ENCODE measurements around the gene STIL.

STIL gene

DNA sequence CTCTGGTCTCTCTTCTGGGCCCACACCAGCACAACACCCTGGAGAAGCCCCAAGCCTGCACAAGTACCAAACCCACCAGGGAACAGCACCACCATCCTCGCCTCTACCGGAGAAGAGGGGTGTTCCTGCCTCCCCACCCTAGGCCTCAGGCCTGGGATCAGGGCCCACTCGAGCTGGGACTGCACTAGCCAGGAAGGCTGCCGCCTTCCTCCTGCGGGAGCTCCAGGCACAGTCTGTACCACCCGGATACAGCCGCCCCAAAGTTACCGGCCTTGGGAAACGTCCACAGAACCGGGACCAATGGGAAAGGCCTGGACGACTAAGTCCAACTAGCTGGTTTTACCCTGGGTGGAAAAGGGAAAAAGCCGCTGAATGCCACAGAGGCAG is 85.3 kb downstream of the STIL start:
- peaks cover 26% of the 10 kb centered on the region for H3K4me1 ChIP-seq (ENCODE audit: insufficient read depth, insufficient read length)

DNA sequence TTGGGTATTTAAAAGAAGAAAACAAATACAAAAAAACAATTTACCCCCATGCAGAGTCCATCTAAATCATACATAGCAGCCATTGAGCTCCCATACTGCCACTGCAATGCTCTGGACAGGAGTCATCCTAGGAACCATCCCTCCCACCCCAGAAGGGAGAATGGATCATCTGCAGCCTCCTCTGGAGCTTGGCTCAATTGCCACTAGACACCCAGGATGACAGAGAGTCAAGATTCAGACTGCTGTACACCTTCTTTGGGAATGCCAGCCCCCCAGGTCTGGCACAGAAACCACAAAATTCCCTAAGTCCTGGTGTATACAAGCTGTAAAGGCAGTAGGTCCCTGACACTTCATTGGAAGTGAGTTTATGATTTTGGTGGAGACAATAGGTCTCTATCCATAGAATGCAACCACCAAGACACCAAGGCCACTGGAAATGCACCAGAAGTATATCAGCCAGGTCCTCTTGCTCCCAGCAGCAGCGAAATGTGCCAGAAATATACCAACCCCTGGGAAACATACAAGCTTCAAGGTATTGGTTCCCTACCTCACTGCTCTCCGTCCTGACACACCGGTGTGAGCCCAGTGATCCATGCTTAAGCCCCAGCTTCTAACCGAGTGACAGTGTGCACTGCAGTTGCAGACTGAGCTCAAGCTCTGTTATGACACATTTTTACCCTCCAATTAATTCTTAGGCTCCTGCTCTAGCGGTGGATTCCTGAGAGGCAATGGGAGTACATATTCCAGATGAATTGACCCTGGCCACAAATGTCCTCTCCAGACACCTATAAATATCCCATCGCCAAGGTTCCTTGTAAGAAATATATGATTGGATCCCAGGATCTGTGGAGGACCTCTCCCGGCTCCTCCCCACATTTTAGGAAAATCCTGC is 86.4 kb downstream of the STIL start:
- H3K4me3 ChIP-seq (ENCODE audit: insufficient read length, low read depth) = no peak overlapping the region
- H3K4me1 ChIP-seq (ENCODE audit: insufficient read depth, insufficient read length) = peaks cover 26% of the 10 kb centered on the region
- no peaks in the 10 kb centered on the region for H3K36me3 ChIP-seq (ENCODE audit: insufficient read depth, insufficient read length, low read length)
- no peak for DNase-seq (ENCODE audit: low read depth, low spot score)
- TF ChIP-seq YY1 (IDR thresholded peaks at IDR 0.05; ENCODE audit: insufficient read depth, insufficient read length) = no peak
- no peak for TF ChIP-seq ZNF274 (IDR thresholded peaks at IDR 0.05; ENCODE audit: low read depth, low read length)
- no peak for TF ChIP-seq SUZ12 (IDR thresholded peaks at IDR 0.05; ENCODE audit: extremely low read depth, insufficient read depth, insufficient read length)
- no peaks in the 10 kb centered on the region for H3K9me3 ChIP-seq (ENCODE audit: insufficient read depth, low read length)
- H3K9ac ChIP-seq (ENCODE audit: insufficient read length, low read depth) = no peak overlapping the region
- H3K27me3 ChIP-seq (ENCODE audit: insufficient read depth, insufficient read length) = peaks cover 100% of the 10 kb centered on the region

More for the DNA sequence above, 85.3 kb downstream of the STIL start:
- Histone ChIP-seq H3K9me3 (ENCODE audit: insufficient read depth, low read length) (no peaks in the 10 kb centered on the region), H3K27me3 (ENCODE audit: insufficient read depth, insufficient read length) (peaks cover 100% of the 10 kb centered on the region), H3K9ac (ENCODE audit: insufficient read length, low read depth) (peak overlapping the region; percentile 51), H3K36me3 (ENCODE audit: insufficient read depth, insufficient read length, low read length) (no peaks in the 10 kb centered on the region), H3K4me3 (ENCODE audit: insufficient read length, low read depth) (no peak overlapping the region)
- TF ChIP-seq YY1 (IDR thresholded peaks at IDR 0.05; ENCODE audit: insufficient read depth, insufficient read length) (no peak), SUZ12 (IDR thresholded peaks at IDR 0.05; ENCODE audit: extremely low read depth, insufficient read depth, insufficient read length) (no peak), ZNF274 (IDR thresholded peaks at IDR 0.05; ENCODE audit: low read depth, low read length) (no peak)
- no peak for DNase-seq (ENCODE audit: low read depth, low spot score)

DNA sequence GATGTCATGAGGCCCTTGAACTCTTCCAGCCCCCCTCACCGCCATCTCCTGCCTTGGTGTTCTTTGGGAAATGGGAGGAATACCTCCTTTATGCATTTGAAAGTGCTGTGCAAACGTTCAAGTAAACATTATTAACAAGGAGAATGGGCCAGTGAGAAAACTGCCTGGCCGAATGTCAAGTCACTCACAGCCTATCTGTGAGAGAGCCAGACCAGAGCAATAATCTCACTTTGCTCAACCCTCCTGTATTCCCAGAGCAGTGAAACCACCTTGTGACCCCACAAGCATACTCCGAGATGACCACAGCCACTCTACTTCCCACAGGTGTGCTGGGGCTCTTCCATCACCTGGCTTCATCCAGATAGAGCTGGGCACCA is 87.1 kb downstream of the STIL start:
- Histone ChIP-seq H3K4me3 (ENCODE audit: insufficient read length, low read depth) (no peak overlapping the region), H3K9me3 (ENCODE audit: insufficient read depth, low read length) (no peaks in the 10 kb centered on the region), H3K36me3 (ENCODE audit: insufficient read depth, insufficient read length, low read length) (no peaks in the 10 kb centered on the region), H3K9ac (ENCODE audit: insufficient read length, low read depth) (no peak overlapping the region), H3K27me3 (ENCODE audit: insufficient read depth, insufficient read length) (peaks cover 100% of the 10 kb centered on the region), H3K4me1 (ENCODE audit: insufficient read depth, insufficient read length) (peaks cover 26% of the 10 kb centered on the region)
- no peak for DNase-seq (ENCODE audit: low read depth, low spot score)
- TF ChIP-seq ZNF274 (IDR thresholded peaks at IDR 0.05; ENCODE audit: low read depth, low read length) (no peak), YY1 (IDR thresholded peaks at IDR 0.05; ENCODE audit: insufficient read depth, insufficient read length) (no peak), SUZ12 (IDR thresholded peaks at IDR 0.05; ENCODE audit: extremely low read depth, insufficient read depth, insufficient read length) (no peak)

DNA sequence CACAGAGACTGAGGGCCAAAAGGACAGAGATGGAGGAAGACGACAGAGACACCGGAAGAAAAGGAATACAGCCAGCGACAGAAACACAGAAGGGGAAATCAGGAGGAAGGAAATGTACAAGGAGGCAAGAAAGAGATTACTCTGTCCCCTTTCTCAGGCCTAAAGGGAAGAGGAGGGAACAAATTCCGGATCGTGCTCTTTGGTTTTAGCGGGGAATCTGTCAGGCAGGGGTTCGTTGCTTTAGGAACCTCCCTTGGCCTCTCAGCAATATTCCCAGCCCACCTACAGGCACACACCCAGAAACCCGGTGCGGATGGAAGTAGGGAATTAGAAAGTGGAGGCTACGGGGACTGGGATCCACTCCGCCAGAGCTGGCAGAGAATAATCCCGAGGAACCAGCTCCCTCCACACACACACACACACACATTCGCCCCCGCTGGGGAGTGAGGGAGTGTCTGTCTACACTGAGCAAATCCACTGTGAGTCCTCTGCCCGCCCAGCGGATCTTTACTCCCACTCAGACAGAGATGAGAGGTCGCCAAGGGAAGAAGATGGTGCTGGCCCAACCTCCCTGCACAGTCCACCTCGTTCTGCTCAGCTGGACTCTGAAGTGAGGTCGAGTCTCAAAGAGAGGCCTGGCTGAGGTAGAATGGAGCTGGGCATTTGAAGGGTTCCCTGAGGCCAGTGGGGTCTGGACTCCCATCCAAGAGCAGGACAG is 87.7 kb downstream of the STIL start:
- H3K4me3 ChIP-seq (ENCODE audit: insufficient read length, low read depth) = peak overlapping the region; percentile 39
- DNase-seq (ENCODE audit: low read depth, low spot score) = no peak
- no peaks in the 10 kb centered on the region for H3K36me3 ChIP-seq (ENCODE audit: insufficient read depth, insufficient read length, low read length)
- no peak overlapping the region for H3K9ac ChIP-seq (ENCODE audit: insufficient read length, low read depth)
- H3K4me1 ChIP-seq (ENCODE audit: insufficient read depth, insufficient read length) = peaks cover 22% of the 10 kb centered on the region
- H3K9me3 ChIP-seq (ENCODE audit: insufficient read depth, low read length) = no peaks in the 10 kb centered on the region
- TF ChIP-seq YY1 (IDR thresholded peaks at IDR 0.05; ENCODE audit: insufficient read depth, insufficient read length) (no peak), SUZ12 (IDR thresholded peaks at IDR 0.05; ENCODE audit: extremely low read depth, insufficient read depth, insufficient read length) (no peak), ZNF274 (IDR thresholded peaks at IDR 0.05; ENCODE audit: low read depth, low read length) (no peak)
- H3K27me3 ChIP-seq (ENCODE audit: insufficient read depth, insufficient read length) = peaks cover 100% of the 10 kb centered on the region

DNA sequence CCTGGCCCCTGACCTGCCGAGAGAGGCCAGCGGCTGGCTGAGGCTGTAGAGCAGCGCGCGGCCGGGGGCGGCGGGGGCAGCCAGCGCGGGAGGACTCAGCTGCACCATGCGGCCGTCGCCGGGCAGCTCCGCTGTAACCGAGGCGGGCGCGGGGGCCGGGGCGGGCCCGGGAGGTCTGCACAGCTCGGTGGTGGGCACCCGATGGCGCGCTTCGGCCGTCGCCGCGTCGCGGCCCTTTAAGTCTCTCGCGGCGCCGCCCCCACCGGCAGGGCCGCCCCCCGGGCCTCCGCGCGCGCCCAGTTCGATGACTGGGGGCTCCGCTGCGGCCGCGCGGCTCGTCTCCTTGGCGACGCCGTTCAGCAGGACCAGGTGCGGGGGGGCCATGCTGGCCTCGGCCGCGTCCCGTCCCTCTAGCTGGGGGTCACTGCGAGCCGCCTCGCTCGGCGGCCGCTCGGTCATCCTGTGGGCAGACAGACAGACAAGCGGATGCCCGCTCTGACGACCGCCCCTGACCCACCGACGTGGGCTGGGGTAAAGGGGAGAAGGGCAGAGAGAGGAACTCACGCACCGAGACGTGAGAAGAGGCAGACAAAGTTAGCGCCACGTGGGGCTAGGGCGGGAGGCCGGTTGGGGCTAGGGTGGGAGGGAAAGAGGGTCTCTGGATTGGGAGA is 88.4 kb downstream of the STIL start:
- Histone ChIP-seq H3K9me3 (ENCODE audit: insufficient read depth, low read length) (no peaks in the 10 kb centered on the region), H3K4me1 (ENCODE audit: insufficient read depth, insufficient read length) (peaks cover 21% of the 10 kb centered on the region), H3K36me3 (ENCODE audit: insufficient read depth, insufficient read length, low read length) (no peaks in the 10 kb centered on the region), H3K27me3 (ENCODE audit: insufficient read depth, insufficient read length) (peaks cover 93% of the 10 kb centered on the region), H3K9ac (ENCODE audit: insufficient read length, low read depth) (peak overlapping the region; percentile 62), H3K4me3 (ENCODE audit: insufficient read length, low read depth) (peak overlapping the region; percentile 39)
- TF ChIP-seq ZNF274 (IDR thresholded peaks at IDR 0.05; ENCODE audit: low read depth, low read length) (no peak), YY1 (IDR thresholded peaks at IDR 0.05; ENCODE audit: insufficient read depth, insufficient read length) (no peak), SUZ12 (IDR thresholded peaks at IDR 0.05; ENCODE audit: extremely low read depth, insufficient read depth, insufficient read length) (peak; percentile 44)
- no peak for DNase-seq (ENCODE audit: low read depth, low spot score)

DNA sequence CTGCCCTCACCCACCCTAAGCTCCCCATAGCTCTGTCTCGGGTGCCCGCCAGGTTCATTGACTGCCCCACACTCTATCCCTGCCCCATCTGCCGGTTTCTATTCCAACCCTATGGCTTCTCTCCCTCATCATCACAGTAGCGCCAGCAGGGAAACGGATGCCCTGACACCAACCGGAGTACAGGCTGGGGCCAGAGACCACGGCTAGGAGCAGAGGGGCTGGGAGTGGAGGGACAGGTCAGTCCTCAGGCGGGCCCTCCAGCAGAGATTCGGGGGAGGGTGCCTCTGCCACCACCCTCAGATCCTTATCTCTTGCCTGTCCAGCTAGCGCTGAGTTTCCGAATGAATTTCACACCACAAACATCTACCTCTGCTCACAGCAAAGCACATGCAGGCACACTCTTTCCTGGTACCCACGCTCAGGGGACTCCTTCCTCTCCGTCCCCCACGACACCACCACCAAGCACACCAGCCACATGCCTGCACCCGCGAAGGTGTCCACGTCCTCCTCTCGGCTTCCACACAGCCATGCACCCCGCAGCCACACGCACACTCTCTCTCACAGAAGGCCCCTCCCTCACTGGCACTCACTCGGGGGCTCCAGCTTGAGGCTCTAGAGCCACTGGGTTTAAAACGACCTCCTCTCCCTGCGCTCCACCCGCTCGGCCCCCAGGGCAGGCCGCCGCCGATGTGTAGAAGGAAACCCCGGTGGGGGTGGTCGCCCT is 89.1 kb downstream of the STIL start:
- peak overlapping the region; percentile 39 for H3K4me3 ChIP-seq (ENCODE audit: insufficient read length, low read depth)
- H3K9me3 ChIP-seq (ENCODE audit: insufficient read depth, low read length) = no peaks in the 10 kb centered on the region
- peak overlapping the region; percentile 63 for H3K9ac ChIP-seq (ENCODE audit: insufficient read length, low read depth)
- H3K4me1 ChIP-seq (ENCODE audit: insufficient read depth, insufficient read length) = peaks cover 21% of the 10 kb centered on the region
- peaks cover 86% of the 10 kb centered on the region for H3K27me3 ChIP-seq (ENCODE audit: insufficient read depth, insufficient read length)
- TF ChIP-seq SUZ12 (IDR thresholded peaks at IDR 0.05; ENCODE audit: extremely low read depth, insufficient read depth, insufficient read length) = peak; percentile 37
- TF ChIP-seq YY1 (IDR thresholded peaks at IDR 0.05; ENCODE audit: insufficient read depth, insufficient read length) = no peak
- no peaks in the 10 kb centered on the region for H3K36me3 ChIP-seq (ENCODE audit: insufficient read depth, insufficient read length, low read length)
- DNase-seq (ENCODE audit: low read depth, low spot score) = no peak
